Upper lobe of left lung (tissue), 4 donors: Measurements from ENCODE around the gene SKIC8.

Source experiments
- CTCF ChIP-seq, 6 experiments: fragments of 450-650 bp in 4 of 6; fragments of 200-600 bp in 2 of 6; sonication (generic) in 2 of 6; IDR thresholded peaks; one replicate each; pipeline ENCODE4 v1.5.1; 2016 to 2019; ENCODE audit warnings: antibody characterized with exemption in 6 of 6
- POLR2AphosphoS5 ChIP-seq, 2 donors: sonication (generic); formaldehyde crosslinking; IDR thresholded peaks; one replicate each; pipeline ENCODE4 v1.5.1; 2017; ENCODE audit warnings: antibody characterized with exemption in 2 of 2

GRCh38 chr15:78308422-78309032 is 9.1 kb upstream of the SKIC8 start:
- TF ChIP-seq POLR2AphosphoS5 (IDR thresholded peaks at IDR 0.05) (no peak), CTCF (IDR thresholded peaks at IDR 0.05) (peak; percentile 68 to 86 (median 76))
